ENCODE measurements around the gene ELMOD3. TPM values are rescaled to one million over a fixed set of nuclear protein-coding genes. Genes with fewer than 3 reads are reported as not detected.

ELMOD3 gene
- polyA plus RNA-seq, 1 of the 3 experiments (the other 2 are of a cell fraction): 15.4 TPM

- TF ChIP-seq MAX (IDR thresholded peaks at IDR 0.05; ENCODE audit: low read depth) (no peak), TAF1 (IDR thresholded peaks at IDR 0.05; ENCODE audit: borderline replicate concordance, low read depth, low read length) (no peak), USF1 (IDR thresholded peaks at IDR 0.05; ENCODE audit: borderline replicate concordance, low read depth) (no peak), EP300 (IDR thresholded peaks at IDR 0.05; ENCODE audit: borderline replicate concordance in 1 of 2, low read depth in 1 of 2, low read length in 1 of 2) (no peak)
Measured at GRCh38 chr2:85423525-85423924, 69.0 kb downstream of the ELMOD3 start (continued).

- H3K9me2 ChIP-seq: no peaks in the 10 kb centered on the region
- H3K9ac ChIP-seq: no peak overlapping the region
- no peaks in the 10 kb centered on the region for H3F3A ChIP-seq (replicated peaks; ENCODE audit: insufficient read depth)
- POLR2A ChIA-PET: no interaction called here
- WGBS (ENCODE audit: low lambda C conversion rate): 60% methylated on average over 1 of the region's 3 CpGs
- H2AFZ ChIP-seq (ENCODE audit: low read depth): no peak overlapping the region
- H3K27ac ChIP-seq (ENCODE audit: low read depth in 2 of 2, low read length in 1 of 2): no peak overlapping the region
- H3K4me1 ChIP-seq (ENCODE audit: control insufficient read depth in 1 of 2, insufficient read depth in 2 of 2, low read depth in 1 of 2, low read length in 1 of 2): peaks cover 0 to 19% of the 10 kb centered on the region in 2 experiments; a peak in 1 of 4 replicates
- H3K4me2 ChIP-seq: no peak overlapping the region
- no peaks in the 10 kb centered on the region for H3K36me3 ChIP-seq (replicated peaks in 1 of 2; ENCODE audit: control insufficient read depth in 1 of 2, insufficient read depth in 2 of 2, low read length in 1 of 2)
- no peak for DNase-seq
- H3K27me3 ChIP-seq (ENCODE audit: insufficient read depth): no peaks in the 10 kb centered on the region
- no peak overlapping the region for H3K4me3 ChIP-seq (ENCODE audit: low read depth in 2 of 2, low read length in 1 of 2)
- CTCF ChIA-PET: interaction anchor here (8.0 kb wide), 1 partner anchor 128 kb away, joined by 364 read pairs; the partner anchor contains the start of gene GGCX
- no peaks in the 10 kb centered on the region for H3K9me3 ChIP-seq
- H4K20me1 ChIP-seq (ENCODE audit: insufficient read depth): no peaks in the 10 kb centered on the region
- TF ChIP-seq FOSL2 (IDR thresholded peaks at IDR 0.05; ENCODE audit: borderline replicate concordance, low read depth): no peak
- TF ChIP-seq RAD21 (IDR thresholded peaks at IDR 0.05; ENCODE audit: low read length): no peak
- no peak for TF ChIP-seq RXRA (IDR thresholded peaks at IDR 0.05; ENCODE audit: borderline replicate concordance, low read depth)
- no peak for TF ChIP-seq GABPA (IDR thresholded peaks at IDR 0.05; ENCODE audit: low read depth)
- TF ChIP-seq SMC3 (IDR thresholded peaks at IDR 0.05; ENCODE audit: low read depth, low read length): no peak
- no peak for TF ChIP-seq EP300 (IDR thresholded peaks at IDR 0.05; ENCODE audit: borderline replicate concordance in 1 of 2, low read depth in 1 of 2, low read length in 1 of 2)
- TF ChIP-seq MEF2A (IDR thresholded peaks at IDR 0.05; ENCODE audit: borderline replicate concordance, low read depth): no peak
- TF ChIP-seq FOXM1 (IDR thresholded peaks at IDR 0.05; ENCODE audit: low read depth): no peak
- TF ChIP-seq YY1 (IDR thresholded peaks at IDR 0.05; ENCODE audit: low read depth): no peak
- TF ChIP-seq JUND (IDR thresholded peaks at IDR 0.05): no peak
- no peak for TF ChIP-seq NFIC (IDR thresholded peaks at IDR 0.05; ENCODE audit: borderline replicate concordance)
- TF ChIP-seq CHD2 (IDR thresholded peaks at IDR 0.05; ENCODE audit: low read length, partially characterized antibody): no peak
- TF ChIP-seq NRF1 (IDR thresholded peaks at IDR 0.05; ENCODE audit: low read depth, low read length): no peak
- TF ChIP-seq POLR2AphosphoS5 (IDR thresholded peaks at IDR 0.05; ENCODE audit: low read depth, low read length): no peak
- no peak for TF ChIP-seq ELF1 (IDR thresholded peaks at IDR 0.05)
- no peak for TF ChIP-seq PBX3 (IDR thresholded peaks at IDR 0.05)
- no peak for TF ChIP-seq IRF3 (IDR thresholded peaks at IDR 0.05; ENCODE audit: low read depth, low read length)
- TF ChIP-seq USF1 (IDR thresholded peaks at IDR 0.05; ENCODE audit: borderline replicate concordance, low read depth): no peak
- TF ChIP-seq TCF12 (IDR thresholded peaks at IDR 0.05): no peak
- no peak for TF ChIP-seq USF2 (IDR thresholded peaks at IDR 0.05; ENCODE audit: borderline replicate concordance, low read depth, low read length)
- H3K79me2 ChIP-seq (ENCODE audit: insufficient read depth): no peaks in the 10 kb centered on the region
Measured at GRCh38 chr2:85425588-85425987, 71.0 kb downstream of the ELMOD3 start.
